NOMO-1 (cell line): ENCODE results near the gene CDKN1A.
"Not testable (repeated sequence)": the region's sequence is repeated elsewhere in the genome, so short reads cannot be mapped to it uniquely, and the experiment has no call there.

Source experiments
- DNase-seq, 2 experiments: peaks; one replicate each; lab custom pipeline; 2025; ENCODE audit not compliant: unreplicated experiment in 2 of 2; lab: John Stamatoyannopoulos, UW

Gene CDKN1A

GRCh38 chr6:36694616-36695015 lies 16.1 kb downstream of the CDKN1A start:
- no peak for DNase-seq

- no peak for DNase-seq
Measured at GRCh38 chr6:36695414-36695813, 16.9 kb downstream of the CDKN1A start.

- peak; percentile 87 to 88 for DNase-seq
Measured at GRCh38 chr6:36697481-36697903, 19.0 kb downstream of the CDKN1A start, which contains the start of gene RAB44. RAB44 (plus strand) TSS chr6:36697826; CDS start chr6:36704236, 6,410 bp downstream.

- DNase-seq = peak in 1 of 2 experiments; percentile 22
Measured at GRCh38 chr6:36698196-36698595, 19.7 kb downstream of the CDKN1A start.

GRCh38 chr6:36698871-36699271 lies 20.4 kb downstream of the CDKN1A start:
- no peak for DNase-seq

- DNase-seq = no peak
Measured at GRCh38 chr6:36699348-36699747, 20.8 kb downstream of the CDKN1A start.

- DNase-seq = no peak
Measured at GRCh38 chr6:36700071-36700812, 21.7 kb downstream of the CDKN1A start.

- DNase-seq = peak in 1 of 2 experiments; percentile 60
Measured at GRCh38 chr6:36700831-36701230, 22.3 kb downstream of the CDKN1A start.

- no peak for DNase-seq
Measured at GRCh38 chr6:36701401-36701991, 23.0 kb downstream of the CDKN1A start.

GRCh38 chr6:36702656-36703055 lies 24.1 kb downstream of the CDKN1A start:
- DNase-seq = no peak

- no peak for DNase-seq
Measured at GRCh38 chr6:36703081-36703606, 24.6 kb downstream of the CDKN1A start.

- no peak for DNase-seq
Measured at GRCh38 chr6:36703982-36704381, 25.5 kb downstream of the CDKN1A start.

- DNase-seq = not testable (repeated sequence)
Measured at GRCh38 chr6:36704961-36705577, 26.6 kb downstream of the CDKN1A start.

GRCh38 chr6:36706339-36706738 lies 27.8 kb downstream of the CDKN1A start:
- no peak for DNase-seq

GRCh38 chr6:36712816-36713215 lies 34.3 kb downstream of the CDKN1A start:
- no peak for DNase-seq

- no peak for DNase-seq
Measured at GRCh38 chr6:36713846-36714245, 35.3 kb downstream of the CDKN1A start.

- DNase-seq = no peak
Measured at GRCh38 chr6:36714511-36714910, 36.0 kb downstream of the CDKN1A start.

- no peak for DNase-seq
Measured at GRCh38 chr6:36715469-36715868, 37.0 kb downstream of the CDKN1A start.

GRCh38 chr6:36716476-36717093 lies 38.1 kb downstream of the CDKN1A start:
- no peak for DNase-seq

- DNase-seq = no peak
Measured at GRCh38 chr6:36717231-36717825, 38.8 kb downstream of the CDKN1A start.
